Measurements from ENCODE around the gene FBXW9. TPM values are rescaled to one million over a fixed set of nuclear protein-coding genes. Genes with fewer than 3 reads are reported as not detected.
A peak's percentile ranks its signal among the peaks of the same experiment; 100 is the strongest.

Gene FBXW9
- 4.0 and 21.4 TPM in 2 replicates for total RNA-seq (ENCODE audit: low replicate concordance)

DNA sequence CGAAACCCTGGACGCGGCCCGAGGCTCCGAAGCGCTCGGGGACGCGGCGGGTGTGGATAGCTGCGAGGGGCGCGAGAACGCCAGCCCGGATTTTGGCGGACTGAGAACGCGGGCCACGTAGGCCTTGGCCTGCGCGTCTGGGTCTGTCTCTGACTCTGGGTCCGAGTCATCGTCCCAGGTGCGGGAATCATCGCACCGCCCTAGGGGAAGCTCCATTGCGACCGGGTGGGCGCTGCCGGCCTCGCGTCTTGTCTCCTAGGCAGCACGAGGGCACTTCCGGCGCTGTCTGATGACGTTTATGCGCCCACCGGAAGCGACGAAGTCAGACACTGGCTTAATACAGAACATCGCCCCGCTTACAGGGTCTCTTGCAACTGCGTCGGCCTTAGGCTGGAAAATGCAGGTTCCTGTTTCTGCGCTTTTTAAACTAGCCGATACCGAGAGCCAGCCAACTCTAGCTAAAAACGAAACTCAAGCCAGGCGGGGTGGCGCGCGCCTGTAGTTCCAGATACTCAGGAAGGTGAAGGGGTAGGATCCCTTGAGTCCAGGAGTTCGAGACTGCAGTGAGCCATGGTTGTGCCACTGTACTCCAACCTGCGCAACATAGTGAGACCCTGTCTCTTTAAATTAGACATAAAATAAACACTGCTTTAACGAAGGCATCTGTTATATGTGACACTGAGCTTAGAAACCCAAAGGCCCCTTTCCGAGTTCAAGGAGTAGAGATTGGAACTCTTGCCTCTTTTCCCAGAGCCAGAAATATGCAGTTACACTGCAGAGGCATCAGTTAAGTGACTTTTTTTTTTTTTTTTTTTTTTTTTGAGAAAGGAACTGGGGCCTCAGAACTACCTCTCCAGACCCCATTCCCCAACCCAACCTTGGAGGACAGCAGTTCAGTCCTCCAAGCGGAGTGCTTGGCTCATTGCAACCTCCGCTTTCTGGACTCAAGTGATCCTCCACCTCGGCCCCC, at the start of gene FBXW9:
TSS of gene FBXW9 (minus strand) at position 266 of the 970 bp plus-strand sequence. CDS start at position 216, 50 bp downstream.
- peak; percentile 96 for DNase-seq (ENCODE audit: low spot score)
- H3K36me3 Mint-ChIP-seq: peaks cover 4% of the 10 kb centered on the region
- peak within 1 kb of the TSS; percentile 84 for H2AFZ ChIP-seq (replicated peaks)

DNA sequence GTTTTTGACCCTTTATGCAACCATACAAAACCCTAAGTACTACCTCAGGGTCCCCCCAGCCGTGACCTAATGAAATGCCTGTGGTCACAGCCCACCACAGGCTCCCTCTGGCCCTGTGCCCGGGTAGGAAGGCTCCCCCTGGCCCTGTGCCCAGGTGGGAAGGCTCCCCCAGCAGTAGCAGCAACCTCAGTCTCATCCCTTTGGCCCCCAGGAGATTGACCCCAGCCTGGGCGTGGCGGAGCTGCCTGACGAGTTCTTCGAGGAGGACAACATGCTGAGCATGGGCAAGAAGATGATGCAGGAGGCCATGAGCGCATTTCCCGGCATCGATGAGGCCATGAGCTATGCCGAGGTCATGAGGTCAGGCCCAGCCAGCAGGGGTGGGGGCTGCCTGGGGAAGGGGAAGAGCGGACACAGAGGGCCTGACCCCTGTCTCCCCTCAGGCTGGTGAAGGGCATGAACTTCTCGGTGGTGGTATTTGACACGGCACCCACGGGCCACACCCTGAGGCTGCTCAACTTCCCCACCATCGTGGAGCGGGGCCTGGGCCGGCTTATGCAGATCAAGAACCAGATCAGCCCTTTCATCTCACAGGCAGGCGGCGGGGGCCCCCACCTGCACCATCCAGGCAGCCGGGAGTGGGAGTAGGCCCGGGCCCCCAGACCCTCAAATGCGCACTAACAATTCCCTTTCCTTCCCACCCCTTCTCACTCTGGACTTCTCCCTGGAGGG, 48.9 kb upstream of the FBXW9 start:
- Histone ChIP-seq H4K20me1 (ENCODE audit: low read depth) (no peaks in the 10 kb centered on the region), H3K9me3 (ENCODE audit: low read depth) (no peaks in the 10 kb centered on the region), H3F3A (ENCODE audit: low read depth) (peaks cover 15% of the 10 kb centered on the region), H3K27me3 (peaks cover 12% of the 10 kb centered on the region), H3K27ac (no peak overlapping the region), H3K4me1 (peaks cover 8% of the 10 kb centered on the region), H3K4me3 (no peak overlapping the region), H2AFZ (replicated peaks) (no peak overlapping the region), H3K36me3 (no peaks in the 10 kb centered on the region), H3K79me2 (ENCODE audit: low read depth) (no peaks in the 10 kb centered on the region), H3K4me2 (no peak overlapping the region), H3K9ac (no peak overlapping the region)
- Mint-ChIP-seq H3K27ac (no peak overlapping the region), H3K36me3 (peaks cover 18% of the 10 kb centered on the region), H3K9me3 (peaks cover 5% of the 10 kb centered on the region), H3K27me3 (ENCODE audit: insufficient read depth, low read depth) (peaks cover 18% of the 10 kb centered on the region), H3K4me1 (peaks cover 4% of the 10 kb centered on the region), H3K4me3 (no peak overlapping the region)
- DNase-seq (ENCODE audit: low spot score): no peak
- TF ChIP-seq EZH2 (IDR thresholded peaks at IDR 0.05): no peak
- TF ChIP-seq, protein P1, sequence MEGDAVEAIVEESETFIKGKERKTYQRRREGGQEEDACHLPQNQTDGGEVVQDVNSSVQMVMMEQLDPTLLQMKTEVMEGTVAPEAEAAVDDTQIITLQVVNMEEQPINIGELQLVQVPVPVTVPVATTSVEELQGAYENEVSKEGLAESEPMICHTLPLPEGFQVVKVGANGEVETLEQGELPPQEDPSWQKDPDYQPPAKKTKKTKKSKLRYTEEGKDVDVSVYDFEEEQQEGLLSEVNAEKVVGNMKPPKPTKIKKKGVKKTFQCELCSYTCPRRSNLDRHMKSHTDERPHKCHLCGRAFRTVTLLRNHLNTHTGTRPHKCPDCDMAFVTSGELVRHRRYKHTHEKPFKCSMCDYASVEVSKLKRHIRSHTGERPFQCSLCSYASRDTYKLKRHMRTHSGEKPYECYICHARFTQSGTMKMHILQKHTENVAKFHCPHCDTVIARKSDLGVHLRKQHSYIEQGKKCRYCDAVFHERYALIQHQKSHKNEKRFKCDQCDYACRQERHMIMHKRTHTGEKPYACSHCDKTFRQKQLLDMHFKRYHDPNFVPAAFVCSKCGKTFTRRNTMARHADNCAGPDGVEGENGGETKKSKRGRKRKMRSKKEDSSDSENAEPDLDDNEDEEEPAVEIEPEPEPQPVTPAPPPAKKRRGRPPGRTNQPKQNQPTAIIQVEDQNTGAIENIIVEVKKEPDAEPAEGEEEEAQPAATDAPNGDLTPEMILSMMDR (IDR thresholded peaks at IDR 0.05): no peak
- TF ChIP-seq EZH2phosphoT487 (IDR thresholded peaks at IDR 0.05): no peak

More for the DNA sequence above, at the start of gene FBXW9:
- H3K4me1 Mint-ChIP-seq: peaks cover 7% of the 10 kb centered on the region
- Histone ChIP-seq H3K4me2 (peak within 1 kb of the TSS; percentile 84), H3K4me3 (peak within 1 kb of the TSS; percentile 82), H3K27me3 (no peaks in the 10 kb centered on the region), H3K79me2 (ENCODE audit: low read depth) (no peaks in the 10 kb centered on the region), H3K27ac (peak within 1 kb of the TSS; percentile 83), H3K36me3 (no peaks in the 10 kb centered on the region), H4K20me1 (ENCODE audit: low read depth) (no peaks in the 10 kb centered on the region), H3K9ac (peak within 1 kb of the TSS; percentile 75), H3F3A (ENCODE audit: low read depth) (peaks cover 41% of the 10 kb centered on the region), H3K4me1 (peaks cover 7% of the 10 kb centered on the region), H3K9me3 (ENCODE audit: low read depth) (no peaks in the 10 kb centered on the region)
- peaks cover 2% of the 10 kb centered on the region for H3K27me3 Mint-ChIP-seq (ENCODE audit: insufficient read depth, low read depth)
- no peaks in the 10 kb centered on the region for H3K9me3 Mint-ChIP-seq
- TF ChIP-seq, protein P1 (IDR thresholded peaks at IDR 0.05): no peak
- TF ChIP-seq EZH2 (IDR thresholded peaks at IDR 0.05) (no peak), EZH2phosphoT487 (IDR thresholded peaks at IDR 0.05) (no peak)
- H3K27ac Mint-ChIP-seq: peak within 1 kb of the TSS; percentile 94
- peak within 1 kb of the TSS; percentile 94 for H3K4me3 Mint-ChIP-seq

DNA sequence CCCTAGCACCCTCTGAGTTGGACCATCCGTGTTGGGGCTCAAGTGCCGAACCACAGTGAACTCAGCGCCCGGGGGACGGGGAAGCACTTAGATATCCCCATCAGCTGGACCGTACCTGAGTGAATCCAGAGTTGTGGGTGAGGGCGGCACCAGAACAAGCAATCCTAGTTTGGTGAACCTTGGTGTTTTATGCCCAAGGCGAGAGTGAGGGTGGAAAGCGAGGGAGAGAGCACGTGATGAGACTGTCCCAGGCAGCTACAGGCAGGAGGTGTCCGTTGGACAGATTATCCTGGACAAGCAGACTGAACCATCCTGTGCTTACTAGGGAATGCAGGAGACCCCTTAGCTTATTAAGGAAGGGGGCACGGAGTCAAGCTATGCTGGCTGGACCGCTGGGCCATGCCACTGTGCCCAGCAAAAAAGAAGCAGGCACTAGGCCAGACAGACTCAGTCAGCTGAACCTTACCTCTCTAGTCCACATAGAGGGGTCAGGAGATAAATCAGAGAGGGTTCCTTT, 41.5 kb upstream of the FBXW9 start:
- H2AFZ ChIP-seq (replicated peaks): peak overlapping the region; percentile 96
- no peak for DNase-seq (ENCODE audit: low spot score)
- H3K4me1 Mint-ChIP-seq: peaks cover 25% of the 10 kb centered on the region
- peaks cover 31% of the 10 kb centered on the region for H3K79me2 ChIP-seq (ENCODE audit: low read depth)
- H3K9me3 Mint-ChIP-seq: no peaks in the 10 kb centered on the region
- no peak overlapping the region for H3K27ac ChIP-seq
- H3K9ac ChIP-seq: peak overlapping the region; percentile 95
- peak overlapping the region; percentile 83 for H3K4me3 ChIP-seq
- H3K27me3 Mint-ChIP-seq (ENCODE audit: insufficient read depth, low read depth): peaks cover 8% of the 10 kb centered on the region
- H3K4me2 ChIP-seq: peak overlapping the region; percentile 100
- H3K4me3 Mint-ChIP-seq: peak overlapping the region; percentile 100
- peaks cover 16% of the 10 kb centered on the region for H3K4me1 ChIP-seq
- peaks cover 12% of the 10 kb centered on the region for H4K20me1 ChIP-seq (ENCODE audit: low read depth)
- H3K36me3 ChIP-seq: no peaks in the 10 kb centered on the region
- TF ChIP-seq EZH2 (IDR thresholded peaks at IDR 0.05): no peak
- TF ChIP-seq EZH2phosphoT487 (IDR thresholded peaks at IDR 0.05): no peak
- TF ChIP-seq, protein P1 (IDR thresholded peaks at IDR 0.05): no peak
- H3K27ac Mint-ChIP-seq: peak overlapping the region; percentile 76
- H3F3A ChIP-seq (ENCODE audit: low read depth): peaks cover 19% of the 10 kb centered on the region
- H3K27me3 ChIP-seq: no peaks in the 10 kb centered on the region
- peaks cover 8% of the 10 kb centered on the region for H3K36me3 Mint-ChIP-seq
- H3K9me3 ChIP-seq (ENCODE audit: low read depth): no peaks in the 10 kb centered on the region

All from neural progenitor cell (in vitro differentiated cells).